Measurements from ENCODE around the gene SP1.
"Not testable (repeated sequence)": the region's sequence is repeated elsewhere in the genome, so short reads cannot be mapped to it uniquely, and the experiment has no call there.

Gene SP1

DNA sequence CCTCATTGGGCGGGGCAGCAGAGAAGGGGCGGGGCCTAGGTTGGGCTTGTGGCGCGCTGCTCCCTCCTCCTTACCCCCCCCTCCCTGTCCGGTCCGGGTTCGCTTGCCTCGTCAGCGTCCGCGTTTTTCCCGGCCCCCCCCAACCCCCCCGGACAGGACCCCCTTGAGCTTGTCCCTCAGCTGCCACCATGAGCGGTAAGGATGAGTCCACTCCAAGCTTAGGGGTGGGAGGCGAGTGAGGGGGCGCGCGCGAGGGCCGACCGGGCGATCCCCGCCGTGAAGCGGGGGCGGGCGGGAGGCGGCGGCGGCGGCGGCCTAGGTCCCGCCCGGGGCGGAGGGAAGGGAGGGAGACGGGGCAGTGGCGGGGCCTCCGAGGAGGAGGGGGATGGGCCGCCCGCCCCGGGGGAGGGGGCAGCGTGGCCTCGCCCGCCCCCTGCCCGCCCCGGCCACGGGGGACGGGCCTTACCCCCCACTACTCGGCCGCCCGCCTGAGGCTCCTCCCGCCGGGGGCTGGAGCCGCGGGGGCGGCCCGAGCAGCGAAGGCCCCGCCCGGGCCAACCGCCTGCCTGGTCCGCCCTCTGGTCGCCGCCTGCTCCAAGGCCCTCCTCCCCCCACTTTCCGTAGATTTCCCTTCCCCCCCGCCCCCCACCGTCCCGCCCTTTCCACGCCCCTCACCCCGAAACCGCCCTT lies at the start of gene SP1:
Gene SP1 (plus strand): TSS at position 73 of the 690 bp plus-strand sequence. CDS start 116 bp downstream, at position 189.
- peak; percentile 99 for DNase-seq

DNA sequence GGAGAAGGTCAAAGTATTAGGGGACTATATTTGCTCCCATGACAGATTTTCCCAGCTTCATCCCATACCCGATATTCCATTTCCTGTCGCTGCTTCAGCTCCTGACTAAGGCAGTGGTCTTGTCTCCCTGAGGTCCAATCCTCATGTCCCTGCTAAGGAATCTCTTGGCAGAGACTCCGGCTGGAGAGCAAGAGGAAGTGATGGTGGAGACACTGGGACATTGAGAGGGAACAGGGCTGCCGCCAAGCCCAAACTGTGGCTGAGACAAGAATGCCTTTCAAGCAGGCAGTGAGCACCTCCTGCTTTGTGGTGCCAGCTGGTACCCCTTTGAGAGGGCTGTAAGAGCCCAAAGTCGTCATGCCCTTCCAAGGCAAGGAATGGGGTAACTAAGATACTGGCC lies 49.3 kb upstream of the SP1 start:
- DNase-seq, result no peak

DNA sequence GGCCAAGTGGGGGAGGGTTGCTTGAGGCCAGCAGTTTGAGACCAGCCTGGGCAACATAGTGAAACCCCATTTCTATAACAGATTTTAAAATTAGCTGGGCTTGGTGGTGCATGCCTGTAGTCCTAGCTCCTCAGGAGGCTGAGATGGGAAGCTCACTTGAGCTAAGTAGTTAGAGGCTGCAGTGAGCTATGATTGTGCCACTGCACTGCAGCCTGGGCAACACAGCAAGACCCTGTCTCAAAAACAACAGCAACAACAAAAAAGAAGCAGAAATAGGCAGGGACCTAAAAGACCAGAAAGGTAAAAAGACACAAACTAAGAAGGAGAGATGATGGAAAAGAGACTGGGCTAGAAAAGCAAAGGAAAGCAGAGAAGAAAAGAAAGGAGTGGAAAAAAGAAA lies 47.6 kb upstream of the SP1 start:
- DNase-seq, result not testable (repeated sequence)

DNA sequence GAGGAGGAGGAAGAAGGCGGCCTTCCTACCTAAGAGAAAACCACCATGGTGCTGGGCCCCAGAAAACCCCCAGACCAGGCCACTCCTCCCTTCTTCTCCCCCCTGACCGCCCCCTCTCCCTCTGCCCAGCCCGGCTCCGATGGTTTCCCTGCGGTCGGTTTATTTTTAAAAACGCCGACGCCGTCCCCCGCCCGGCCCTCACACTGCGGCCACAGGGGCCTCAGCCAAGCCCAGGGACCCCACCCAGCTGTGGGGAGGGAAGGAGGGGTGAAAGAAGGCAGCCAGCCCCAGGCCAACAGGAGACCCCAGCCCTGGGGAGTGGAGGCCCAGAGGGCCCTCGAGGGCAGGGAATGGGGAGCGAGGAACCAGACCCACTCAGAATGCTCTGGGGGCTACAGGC lies 47.2 kb upstream of the SP1 start:
- DNase-seq, result no peak

DNA sequence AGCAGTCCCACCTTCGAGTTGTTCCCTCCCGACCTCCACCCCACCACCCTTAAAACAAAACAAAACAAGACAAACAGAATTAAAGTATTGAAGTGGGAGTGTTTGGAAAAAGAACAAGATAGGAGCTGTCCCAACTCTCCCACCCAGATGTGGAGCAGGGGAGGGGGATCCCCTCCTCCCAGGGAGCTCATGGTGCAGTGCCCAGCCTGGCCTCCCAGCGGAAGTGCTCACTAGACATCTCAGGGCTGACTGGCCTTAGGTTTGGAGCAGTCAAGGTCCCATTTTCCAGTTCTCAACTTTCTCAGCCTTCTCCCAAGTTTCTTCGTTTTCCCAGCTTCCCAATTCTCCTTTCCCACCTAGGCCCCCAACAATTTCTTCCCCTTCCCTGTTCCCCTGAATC lies 46.7 kb upstream of the SP1 start:
- no peak for DNase-seq

DNA sequence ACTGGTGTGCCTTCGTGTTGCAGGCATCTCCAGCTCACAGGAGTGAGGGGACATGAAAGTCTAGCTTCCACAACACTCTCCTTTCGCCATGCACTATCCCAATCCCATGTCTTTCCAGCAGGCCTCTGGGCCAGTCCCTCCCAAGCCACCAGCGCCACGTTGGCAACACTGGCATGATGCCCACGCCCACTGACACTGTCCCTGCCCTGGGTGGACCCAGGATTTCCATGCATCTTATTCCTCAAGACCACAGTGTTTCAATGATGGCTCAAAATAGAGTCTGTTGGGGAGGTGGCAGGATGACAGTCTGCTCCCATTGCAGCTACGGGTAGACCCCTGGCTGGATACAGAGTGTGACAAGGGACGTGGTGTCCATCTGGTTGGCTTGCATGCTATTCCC lies 46.1 kb upstream of the SP1 start:
- DNase-seq, result no peak

DNA sequence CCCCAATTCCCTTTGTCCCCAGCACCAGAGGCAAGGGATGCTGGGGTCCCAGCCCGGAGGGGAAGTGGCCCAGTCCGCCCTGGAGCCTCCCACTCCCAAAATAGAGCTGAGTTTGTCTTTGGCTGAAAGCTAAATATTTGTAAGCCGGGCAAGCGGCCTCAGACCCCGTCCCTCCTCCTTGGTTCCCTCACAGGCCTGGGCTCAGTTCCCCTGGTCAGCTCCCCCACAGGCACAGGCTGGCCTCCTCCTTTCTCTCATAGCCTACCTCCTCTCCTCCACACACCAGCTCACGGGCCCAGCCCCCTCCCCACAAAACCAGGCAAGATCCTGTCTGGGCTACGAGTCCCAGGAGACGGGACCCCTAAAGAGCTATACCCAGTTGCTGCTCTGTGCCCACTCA lies 45.2 kb upstream of the SP1 start:
- no peak for DNase-seq

DNA sequence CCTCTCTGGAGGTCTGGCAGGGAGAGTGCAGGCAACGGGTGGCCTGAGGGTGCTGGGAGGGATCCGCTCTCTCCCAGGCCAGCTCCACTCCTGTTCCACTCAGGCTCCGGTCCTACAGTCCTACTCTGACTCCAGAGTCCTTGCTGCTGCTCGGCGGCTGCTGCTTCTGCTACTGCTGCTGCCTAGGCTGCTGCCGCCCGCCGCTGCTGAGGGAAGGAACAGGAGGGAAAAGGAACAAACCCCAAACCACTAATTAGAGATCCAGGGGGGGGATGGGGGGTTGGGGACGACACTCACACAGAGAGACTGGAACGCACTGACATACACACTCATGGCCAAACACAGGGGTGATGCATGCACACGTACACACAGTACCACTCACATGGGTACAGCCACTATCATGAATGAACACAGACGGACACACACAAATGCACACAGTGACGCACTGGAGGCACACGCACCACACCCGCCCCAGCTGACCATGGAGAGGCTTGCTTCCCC lies 43.7 kb upstream of the SP1 start, which contains the start of gene SP7:
Gene SP7 (minus strand): TSS at position 174 of the 501 bp plus-strand sequence. CDS start 708 bp downstream, outside the sequence.
- DNase-seq, result no peak

DNA sequence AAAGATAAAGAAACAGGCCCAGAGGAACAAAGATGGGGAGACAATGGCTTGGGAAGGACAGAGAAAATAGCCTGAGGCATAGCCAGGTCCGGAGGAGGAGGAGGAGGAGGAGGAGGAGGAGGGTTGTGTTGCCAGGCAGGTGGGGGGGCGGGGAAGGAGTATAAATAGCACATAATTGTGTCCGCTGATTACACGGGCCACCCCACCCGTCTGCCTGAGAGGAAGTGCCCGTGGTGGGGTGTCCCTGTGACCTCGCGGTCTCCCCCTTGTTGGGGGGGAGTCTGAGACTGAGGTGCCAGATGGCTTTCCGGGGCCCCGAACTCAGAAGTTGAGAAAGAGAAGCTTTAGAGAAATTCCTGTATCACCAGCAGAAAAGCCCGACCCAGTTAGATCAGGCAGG lies 42.0 kb upstream of the SP1 start:
- no peak for DNase-seq

DNA sequence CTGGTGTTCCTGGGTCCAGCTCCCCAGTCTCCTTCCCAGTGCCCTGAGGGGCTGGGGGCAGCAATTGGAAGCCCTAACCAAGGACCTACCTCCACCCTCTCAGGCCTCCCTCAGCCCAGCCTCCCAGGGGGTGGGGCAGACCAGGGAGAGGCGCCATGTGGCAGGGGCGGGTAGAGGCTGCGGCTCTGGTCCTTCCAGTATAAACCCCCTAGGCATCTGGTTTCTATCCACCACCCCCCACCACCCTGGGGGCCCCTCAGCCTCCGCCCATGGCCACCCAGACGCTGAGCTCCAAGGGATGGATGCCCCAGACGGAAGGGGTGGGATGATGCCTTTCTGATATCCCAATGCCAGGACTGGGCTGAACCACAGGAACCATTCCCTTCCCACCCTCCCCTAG lies 41.1 kb upstream of the SP1 start:
- DNase-seq, result no peak

DNA sequence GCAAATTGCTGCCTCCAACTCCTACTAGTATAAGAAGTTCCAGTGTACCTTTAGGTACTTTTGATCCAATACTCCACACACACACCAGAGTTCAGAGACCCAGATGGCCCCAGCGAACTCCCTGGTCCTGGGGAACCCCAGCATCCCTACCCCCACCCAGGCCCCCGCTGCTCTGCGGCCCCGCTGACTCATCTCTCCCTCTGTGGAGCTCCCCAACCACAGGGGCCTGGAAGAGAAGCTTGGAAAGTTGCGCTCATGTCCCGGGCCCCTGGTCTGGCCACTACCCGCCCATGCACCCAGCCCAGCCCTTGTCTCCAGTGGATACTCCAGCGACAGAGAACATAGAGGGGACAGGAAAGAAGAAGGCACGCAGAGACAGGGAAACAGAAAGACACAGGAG lies 39.6 kb upstream of the SP1 start:
- DNase-seq, result no peak

DNA sequence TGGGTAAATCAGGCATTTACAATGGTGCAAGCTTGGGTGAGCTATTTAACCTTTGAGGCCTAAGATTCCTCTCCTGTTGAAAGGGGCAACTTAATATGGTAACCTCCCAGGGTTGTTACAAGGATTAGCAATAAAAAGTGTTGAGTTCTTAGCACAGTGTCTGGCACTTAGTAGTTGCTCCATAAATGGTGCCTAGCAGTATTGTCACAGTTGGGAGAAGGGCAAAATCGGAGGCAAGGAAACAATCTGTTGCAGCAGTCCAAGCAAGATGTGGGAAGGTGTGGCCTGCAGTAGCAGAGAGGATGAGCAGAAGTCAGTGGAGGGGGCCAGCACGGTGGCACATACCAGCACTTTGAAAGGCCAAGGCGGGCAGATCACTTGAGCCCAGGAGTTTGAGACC lies 36.5 kb upstream of the SP1 start:
- no peak for DNase-seq

DNA sequence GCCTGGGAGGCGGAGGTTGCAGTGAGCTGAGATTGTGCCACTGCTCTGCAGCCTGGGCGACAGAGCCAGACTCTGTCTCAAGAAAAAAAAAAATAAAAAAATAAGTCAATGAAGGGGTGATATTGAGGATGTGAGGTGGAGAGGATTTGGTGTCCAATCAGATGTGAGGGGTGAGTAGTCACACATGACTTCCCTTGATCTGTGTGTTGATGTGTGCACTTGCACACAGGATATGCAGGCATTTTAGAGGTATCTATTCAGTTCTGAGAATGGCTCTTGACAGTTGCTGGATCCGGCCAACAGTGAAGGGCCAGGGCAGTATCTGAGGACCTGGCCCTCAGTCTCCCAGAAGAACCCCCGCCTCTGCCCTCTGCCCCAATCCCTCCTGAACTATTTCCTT lies 36.0 kb upstream of the SP1 start:
- DNase-seq, result no peak

DNA sequence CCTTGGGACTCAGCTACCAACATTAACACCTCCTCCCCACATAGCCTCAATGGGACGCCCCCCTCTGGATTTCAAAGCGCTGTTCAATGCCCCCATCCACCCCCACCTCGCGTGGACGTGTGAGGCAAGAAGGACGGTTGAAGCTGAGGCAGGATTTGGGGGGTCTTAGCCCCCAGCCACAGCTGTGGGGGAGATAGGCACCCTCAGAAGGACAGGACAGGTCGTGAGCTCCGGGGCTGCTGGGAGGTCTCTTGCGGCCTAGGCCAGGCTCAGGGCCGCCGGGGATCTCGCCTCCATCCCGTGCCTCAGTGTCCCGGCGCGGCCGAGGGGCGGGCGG lies 35.5 kb upstream of the SP1 start:
- no peak for DNase-seq

DNA sequence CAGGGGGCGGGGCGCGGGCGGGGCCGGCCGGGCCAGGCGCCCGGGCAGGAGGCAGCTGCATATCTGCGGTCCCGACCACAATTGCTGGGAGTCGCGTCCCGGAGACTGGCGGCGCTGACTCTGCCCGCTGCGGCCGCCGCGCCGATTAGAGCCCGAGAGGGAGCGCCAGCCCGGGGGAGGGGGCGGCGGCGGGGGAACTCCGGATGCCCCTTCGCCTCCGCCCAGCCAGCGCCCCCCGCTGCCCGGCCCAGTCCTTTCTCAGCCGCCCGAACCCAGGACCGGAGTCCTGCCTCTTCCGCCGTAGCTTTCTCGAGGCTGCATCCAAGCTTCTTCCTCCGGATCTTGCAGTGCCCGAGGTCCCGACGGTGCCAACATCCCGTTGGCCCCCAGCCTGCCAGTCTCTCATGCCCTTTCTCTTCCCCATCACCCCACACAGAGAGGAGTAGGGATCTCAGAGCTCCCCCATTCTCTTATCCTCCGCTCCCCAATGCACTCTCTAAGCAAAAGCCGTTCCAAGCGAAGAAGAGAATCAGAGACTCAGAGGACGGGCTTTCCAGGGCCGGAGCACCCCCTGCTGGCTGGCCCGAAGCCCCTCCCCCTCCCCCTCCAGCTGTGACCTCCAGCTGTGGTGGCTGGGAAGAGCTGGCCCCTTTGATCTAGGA lies 35.0 kb upstream of the SP1 start:
- peak; percentile 71 for DNase-seq

DNA sequence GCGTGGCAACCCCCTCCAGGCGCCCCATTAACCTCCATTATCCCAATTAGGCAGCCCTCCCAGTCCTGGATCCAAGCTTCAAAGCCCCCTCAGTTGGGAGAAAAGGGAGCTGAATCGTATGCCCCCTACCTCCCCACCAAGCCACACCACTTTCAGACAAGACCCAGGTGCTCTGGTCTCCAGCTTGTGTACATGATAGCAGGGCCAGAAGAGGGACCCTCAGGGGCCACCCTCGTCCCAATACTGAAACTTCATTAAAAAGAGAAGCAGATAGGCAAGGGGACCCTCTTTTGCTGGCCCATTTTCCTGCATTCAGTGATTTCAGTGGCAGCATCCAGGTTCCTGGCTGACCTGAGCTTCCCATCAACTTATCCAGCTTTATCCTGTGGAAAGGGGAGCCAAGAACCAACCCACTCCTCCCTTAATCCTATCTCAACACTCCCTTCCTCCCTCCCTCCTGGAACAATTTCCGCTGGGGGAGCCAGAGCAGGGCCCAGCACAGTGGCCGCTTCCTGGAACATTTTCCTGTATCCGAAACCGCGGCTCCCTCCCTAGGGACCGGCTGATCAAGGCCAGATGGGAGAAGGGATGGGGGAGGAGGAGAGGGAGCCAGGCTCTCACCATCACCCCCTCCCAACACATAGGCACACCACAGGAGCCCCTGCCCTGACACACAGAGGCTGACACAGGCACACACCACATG lies 34.3 kb upstream of the SP1 start:
- DNase-seq, result no peak

DNA sequence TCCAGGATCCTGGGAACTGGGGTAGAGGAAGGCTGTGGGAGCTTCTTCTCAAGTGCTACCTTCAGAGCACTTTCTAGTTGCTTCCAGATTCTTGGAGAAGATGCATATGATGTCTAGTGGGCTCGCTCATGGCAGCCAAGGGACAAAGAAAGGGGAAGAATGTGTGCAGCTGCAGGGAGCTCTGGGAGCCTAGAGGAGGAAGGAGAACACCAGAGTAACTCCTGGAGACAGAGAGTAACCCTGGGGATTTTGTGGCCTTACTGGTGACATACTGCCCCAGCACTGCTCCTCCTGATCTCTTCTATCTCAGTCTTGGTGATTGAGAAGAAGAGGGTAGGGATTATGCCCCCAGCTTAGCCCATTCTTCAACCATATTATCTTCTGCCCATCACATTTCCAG lies 33.5 kb upstream of the SP1 start:
- DNase-seq, result no peak

DNA sequence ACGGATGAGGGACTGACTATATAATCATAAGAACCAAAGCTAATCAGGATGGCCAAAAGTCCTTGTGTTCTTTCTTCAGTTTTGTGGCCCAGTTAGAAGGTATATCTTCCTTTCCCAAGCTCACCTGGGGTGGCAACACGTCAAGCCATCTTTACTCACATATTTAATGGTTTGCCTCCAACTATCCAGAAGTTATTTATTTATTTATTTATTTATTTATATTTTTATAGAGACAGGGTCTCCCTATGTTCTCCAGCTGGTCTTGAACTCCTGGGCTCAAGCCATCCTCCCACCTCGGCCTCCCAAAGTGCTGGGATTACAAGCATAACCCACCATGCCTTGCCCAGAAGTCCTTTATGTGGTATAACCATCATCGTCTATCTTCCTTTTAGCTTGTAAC lies 32.1 kb upstream of the SP1 start:
- DNase-seq, result no peak

DNA sequence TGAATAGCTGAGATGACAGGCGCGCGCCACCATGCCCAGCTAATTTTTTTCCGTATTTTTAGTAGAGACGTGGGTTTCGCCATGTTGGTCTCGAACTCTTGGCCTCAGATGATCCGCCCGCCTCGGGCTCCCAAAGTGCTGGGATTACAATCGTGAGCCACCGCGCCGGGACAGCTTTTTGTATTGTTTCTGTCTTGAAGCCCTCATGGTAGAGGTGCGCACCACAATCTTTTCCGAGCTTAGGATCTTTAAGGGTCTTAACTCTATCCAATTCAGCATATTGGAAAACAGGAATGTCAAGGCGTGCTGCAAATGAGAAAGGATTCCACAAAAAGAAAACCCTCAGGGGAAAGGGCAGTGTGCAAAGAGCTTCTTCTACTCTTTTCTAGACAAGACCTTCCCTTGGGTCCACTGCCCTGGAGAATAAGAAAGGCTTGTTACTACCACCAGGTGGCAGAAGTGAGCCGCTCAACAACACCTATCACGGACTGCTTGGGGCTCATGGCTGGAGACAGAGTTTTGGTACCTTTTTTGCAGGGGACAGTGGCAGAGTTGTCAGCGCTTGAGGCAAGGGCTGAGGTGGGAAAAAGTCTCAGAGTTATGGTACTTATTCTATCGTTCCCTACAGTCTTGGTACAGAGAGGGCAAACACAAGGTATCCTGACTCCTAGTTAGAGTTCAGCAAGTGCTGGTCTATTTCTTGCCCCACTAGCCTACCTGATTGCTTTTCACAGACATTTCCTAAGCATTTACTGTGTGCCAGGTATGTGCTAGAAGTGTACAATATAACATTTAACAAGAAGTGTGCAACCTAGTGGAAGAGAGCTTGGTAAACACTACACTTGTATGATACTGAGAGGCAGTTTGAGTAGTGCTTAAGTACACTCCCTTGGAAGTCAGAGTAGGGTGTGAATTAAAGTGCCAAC lies 27.4 kb upstream of the SP1 start:
- DNase-seq, result peak; percentile 81

DNA sequence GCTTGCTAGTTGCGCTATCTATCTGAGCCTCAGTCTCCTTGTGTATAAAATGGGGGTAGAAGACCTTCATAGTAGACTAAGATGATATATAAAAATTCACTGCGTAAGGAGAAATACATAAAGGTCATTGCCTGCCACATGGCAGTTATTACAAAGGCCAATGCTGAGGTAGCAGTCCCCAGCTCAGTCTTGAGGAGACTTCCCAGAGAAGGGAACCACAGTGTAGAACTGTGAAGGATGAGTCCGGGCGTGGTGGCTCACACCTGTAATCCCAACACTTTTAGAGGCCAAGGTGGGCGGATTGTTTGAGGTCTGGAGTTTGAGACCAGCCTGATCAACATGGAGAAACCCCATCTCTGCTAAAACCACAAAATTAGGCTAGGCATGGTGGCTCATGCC lies 26.7 kb upstream of the SP1 start:
- DNase-seq, result no peak

DNA sequence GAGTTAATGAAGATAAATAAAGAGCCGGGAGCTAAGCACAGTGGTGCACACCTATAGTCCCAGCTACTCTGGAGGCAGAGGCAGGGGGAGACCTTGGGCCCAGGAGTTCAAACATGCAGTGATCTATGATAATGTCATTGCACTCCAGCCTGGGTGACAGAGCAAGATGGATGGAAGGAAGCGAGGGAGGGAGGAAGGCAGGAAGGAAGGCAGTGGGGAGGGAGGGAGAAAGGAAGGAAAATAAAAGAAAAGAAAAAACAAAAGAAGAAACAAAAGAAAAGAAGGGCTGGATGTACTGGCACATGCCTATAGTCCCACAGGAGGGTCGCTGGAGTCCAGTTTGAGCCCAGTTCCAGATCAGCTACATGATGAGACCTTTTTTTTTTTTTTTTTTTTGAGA lies 24.9 kb upstream of the SP1 start:
- no peak for DNase-seq

DNA sequence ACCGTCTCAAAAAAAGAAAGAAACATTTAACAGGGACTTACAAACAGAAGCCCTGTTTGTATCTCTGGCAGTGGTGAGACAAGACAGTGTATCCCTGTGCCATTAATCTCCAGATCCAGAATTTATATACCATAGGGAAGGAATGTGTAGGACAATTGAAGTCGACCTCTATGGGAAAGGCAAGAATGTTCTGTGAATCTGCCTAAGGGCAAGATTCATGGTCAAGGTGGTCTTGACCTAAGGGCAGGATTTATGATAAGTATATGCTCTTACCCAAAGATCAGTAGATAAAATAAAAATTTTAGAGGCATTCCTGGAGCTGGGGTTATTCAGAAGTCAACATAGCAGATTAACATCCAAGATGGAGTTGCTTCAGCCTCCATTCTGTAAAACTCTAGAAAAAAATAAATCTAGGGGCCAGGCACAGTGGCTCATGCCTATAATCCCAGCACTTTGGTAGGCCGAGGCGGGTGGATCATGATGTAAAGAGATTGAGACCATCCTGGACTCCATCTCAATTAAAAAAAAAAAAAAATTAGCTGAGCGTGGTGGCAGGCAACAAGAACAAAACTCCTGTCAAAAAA lies 21.0 kb upstream of the SP1 start:
- no peak for DNase-seq

DNA sequence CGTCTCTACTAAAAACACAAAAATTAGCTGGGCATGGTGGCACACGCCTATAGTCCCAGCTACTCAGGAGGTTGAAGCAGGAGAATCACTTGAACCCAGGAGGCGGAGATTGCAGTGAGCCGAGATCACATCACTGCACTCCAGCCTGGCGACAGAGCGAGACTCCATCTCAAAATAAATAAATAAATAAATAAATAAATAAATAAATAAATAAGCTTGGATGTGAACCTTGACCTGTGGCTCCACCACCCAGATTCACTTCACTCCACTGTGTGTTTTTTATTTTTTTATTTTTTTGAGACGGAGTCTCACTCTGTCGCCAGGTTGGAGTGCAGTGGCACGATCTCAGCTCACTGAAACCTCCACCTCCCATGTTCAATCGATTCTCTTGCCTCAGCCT lies 18.3 kb upstream of the SP1 start:
- DNase-seq, result not testable (repeated sequence)
